COLO668 (cell line): ENCODE results near the gene CYP4F11.
"Not testable (repeated sequence)": the region's sequence is repeated elsewhere in the genome, so short reads cannot be mapped to it uniquely, and the experiment has no call there.

Experiments used
- DNase-seq: peaks from one replicate; lab custom pipeline; 2025; ENCODE audit not compliant: unreplicated experiment; lab: John Stamatoyannopoulos, UW

Gene CYP4F11

GRCh38 chr19:15926484-15926883, 7.8 kb downstream of the CYP4F11 start:
- no peak for DNase-seq

GRCh38 chr19:15923702-15924101, 10.6 kb downstream of the CYP4F11 start:
- DNase-seq: no peak

- DNase-seq: no peak
Observed at GRCh38 chr19:15922021-15922420, 12.3 kb downstream of the CYP4F11 start.

- no peak for DNase-seq
Observed at GRCh38 chr19:15919243-15919642, 15.1 kb downstream of the CYP4F11 start.

- DNase-seq: no peak
Observed at GRCh38 chr19:15915109-15915508, 19.2 kb downstream of the CYP4F11 start.

- no peak for DNase-seq
Observed at GRCh38 chr19:15913830-15914229, 20.5 kb downstream of the CYP4F11 start.

- no peak for DNase-seq
Observed at GRCh38 chr19:15913384-15913783, 20.9 kb downstream of the CYP4F11 start.

GRCh38 chr19:15911599-15912235, 22.6 kb downstream of the CYP4F11 start:
- no peak for DNase-seq

GRCh38 chr19:15905026-15905425, 29.3 kb downstream of the CYP4F11 start:
- no peak for DNase-seq

- DNase-seq: not testable (repeated sequence)
Observed at GRCh38 chr19:15902898-15903297, 31.4 kb downstream of the CYP4F11 start.

- DNase-seq: no peak
Observed at GRCh38 chr19:15902254-15902653, 32.1 kb downstream of the CYP4F11 start.

- DNase-seq: no peak
Observed at GRCh38 chr19:15900504-15900903, 33.8 kb downstream of the CYP4F11 start.

GRCh38 chr19:15900032-15900431, 34.3 kb downstream of the CYP4F11 start:
- DNase-seq: not testable (repeated sequence)

- not testable (repeated sequence) for DNase-seq
Observed at GRCh38 chr19:15899561-15899960, 34.8 kb downstream of the CYP4F11 start.

GRCh38 chr19:15897738-15898276, 36.5 kb downstream of the CYP4F11 start, which contains the start of gene CYP4F2:
TSS of gene CYP4F2 (minus strand) at chr19:15898074. CDS start at chr19:15897611, 463 bp downstream.
- no peak for DNase-seq

- DNase-seq: no peak
Observed at GRCh38 chr19:15897026-15897737, 37.1 kb downstream of the CYP4F11 start.

- no peak for DNase-seq
Observed at GRCh38 chr19:15895876-15896430, 38.4 kb downstream of the CYP4F11 start.

- DNase-seq: no peak
Observed at GRCh38 chr19:15894359-15894758, 40.0 kb downstream of the CYP4F11 start.

- no peak for DNase-seq
Observed at GRCh38 chr19:15893477-15893876, 40.9 kb downstream of the CYP4F11 start.

- no peak for DNase-seq
Observed at GRCh38 chr19:15892012-15892411, 42.3 kb downstream of the CYP4F11 start.

- no peak for DNase-seq
Observed at GRCh38 chr19:15891434-15891833, 42.9 kb downstream of the CYP4F11 start.

- DNase-seq: not testable (repeated sequence)
Observed at GRCh38 chr19:15889339-15889738, 45.0 kb downstream of the CYP4F11 start.
